Activated CD4-positive, alpha-beta T cell treated with anti-CD3 and anti-CD28 coated beads, Interleukin-2, amount 50 U/mL, for 16 hours (primary cell): ENCODE results near the gene CTNNA2.

ENCODE experiments used
- DNase-seq: peaks from one replicate; pipeline ENCODE4 v3.0.0-alpha.2; 2020

The CTNNA2 gene

GRCh38 chr2:79862756-79863155 is 349.9 kb downstream of the CTNNA2 start:
- DNase-seq: no peak

GRCh38 chr2:79872656-79873055 is 359.8 kb downstream of the CTNNA2 start:
- DNase-seq: no peak

- no peak for DNase-seq
These were observed 361.2 kb downstream of the CTNNA2 start for GRCh38 chr2:79874015-79874414.

- DNase-seq: no peak
These were observed 363.6 kb downstream of the CTNNA2 start for GRCh38 chr2:79876430-79876829.

- DNase-seq: no peak
These were observed 369.7 kb downstream of the CTNNA2 start for GRCh38 chr2:79882548-79882947.

GRCh38 chr2:79887747-79888374 is 375.0 kb downstream of the CTNNA2 start:
- peak; percentile 46 for DNase-seq

GRCh38 chr2:79892123-79892522 is 379.3 kb downstream of the CTNNA2 start:
- no peak for DNase-seq

GRCh38 chr2:79899196-79899595 is 386.3 kb downstream of the CTNNA2 start:
- DNase-seq: no peak

GRCh38 chr2:79901161-79901560 is 388.3 kb downstream of the CTNNA2 start:
- DNase-seq: no peak

- no peak for DNase-seq
These were observed 390.6 kb downstream of the CTNNA2 start for GRCh38 chr2:79903222-79904000.

GRCh38 chr2:79906139-79906890 is 393.5 kb downstream of the CTNNA2 start:
- no peak for DNase-seq

- DNase-seq: no peak
These were observed 396.7 kb downstream of the CTNNA2 start for GRCh38 chr2:79909521-79909920.

GRCh38 chr2:79910643-79911042 is 397.8 kb downstream of the CTNNA2 start:
- no peak for DNase-seq

GRCh38 chr2:79915455-79915854 is 402.6 kb downstream of the CTNNA2 start:
- no peak for DNase-seq

GRCh38 chr2:79916285-79916684 is 403.4 kb downstream of the CTNNA2 start:
- no peak for DNase-seq

- DNase-seq: no peak
These were observed 407.7 kb downstream of the CTNNA2 start for GRCh38 chr2:79920512-79921076.

- DNase-seq: no peak
These were observed 416.8 kb downstream of the CTNNA2 start for GRCh38 chr2:79929624-79930023.

GRCh38 chr2:79935046-79935732 is 422.3 kb downstream of the CTNNA2 start:
- no peak for DNase-seq

GRCh38 chr2:79935771-79936657 is 423.2 kb downstream of the CTNNA2 start:
- peak; percentile 43 for DNase-seq

- no peak for DNase-seq
These were observed 423.9 kb downstream of the CTNNA2 start for GRCh38 chr2:79936715-79937114.

- no peak for DNase-seq
These were observed 425.8 kb downstream of the CTNNA2 start for GRCh38 chr2:79938648-79939047.

GRCh38 chr2:79940364-79940763 is 427.5 kb downstream of the CTNNA2 start:
- DNase-seq: no peak
